Spleen (tissue), 11 donors: ENCODE data around the gene TOM1L2. TPM values are rescaled to one million over a fixed set of nuclear protein-coding genes. Genes with fewer than 3 reads are reported as not detected.

ENCODE experiments used
- DNase-seq: peaks from one replicate; pipeline ENCODE4 v3.0.0-alpha.2; 2020
- H3K27ac ChIP-seq, 8 donors: fragments of 200-600 bp; sonication (generic) in 7 of 8; 1 replicate in 4 of 8; 2 replicates in 4 of 8; pipeline versions ENCODE4 v1.5.0 to v1.8.0; 2016 to 2021; ENCODE audit warnings: inconsistent platforms in 4 of 8, mild to moderate bottlenecking in 4 of 8, moderate library complexity in 1 of 8
- H3K27me3 ChIP-seq, 7 donors: fragments of 200-600 bp; sonication (generic) in 6 of 7; replicated peaks in 1 of 7; 1 replicate in 4 of 7; 2 replicates in 3 of 7; pipeline versions ENCODE4 v1.5.0 to v1.8.0; 2016 to 2021; ENCODE audit warnings: inconsistent platforms in 3 of 7, mild to moderate bottlenecking in 1 of 7
- H3K36me3 ChIP-seq, 6 donors: fragments of 200-600 bp; sonication (generic) in 5 of 6; 1 replicate in 4 of 6; 2 replicates in 2 of 6; pipeline versions ENCODE4 v1.5.0 to v1.8.0; 2016 to 2021; ENCODE audit warnings: inconsistent platforms in 2 of 6
- H3K4me1 ChIP-seq, 6 donors: fragments of 200-600 bp; sonication (generic) in 5 of 6; 1 replicate in 3 of 6; 2 replicates in 3 of 6; pipeline versions ENCODE4 v1.5.0 to v1.8.0; 2016 to 2021; ENCODE audit warnings: inconsistent platforms in 3 of 6
- H3K4me3 ChIP-seq, 8 donors: fragments of 200-600 bp; sonication (generic) in 7 of 8; 1 replicate in 4 of 8; 2 replicates in 4 of 8; pipeline versions ENCODE4 v1.5.0 to v1.8.0; 2016 to 2021; ENCODE audit warnings: inconsistent platforms in 4 of 8, mild to moderate bottlenecking in 4 of 8, moderate library complexity in 2 of 8
- H3K9me3 ChIP-seq, 8 donors: fragments of 200-600 bp; sonication (generic) in 7 of 8; 1 replicate in 4 of 8; 2 replicates in 4 of 8; pipeline versions ENCODE4 v1.5.0 to v1.8.0; 2016 to 2021; ENCODE audit warnings: inconsistent platforms in 4 of 8
- CTCF ChIP-seq, 11 experiments: fragments of 200-600 bp in 7 of 11; fragments of 450-650 bp in 4 of 11; sonication (generic) in 4 of 11; IDR thresholded peaks in 8 of 11; conservative IDR thresholded peaks in 3 of 11; 1 replicate in 7 of 11; 2 replicates in 4 of 11; pipeline versions ENCODE4 v1.4.0 to v1.8.0; 2016 to 2021; ENCODE audit warnings: antibody characterized with exemption in 11 of 11, inconsistent platforms in 4 of 11, mild to moderate bottlenecking in 1 of 11
- POLR2A ChIP-seq, 3 donors: fragments of 450-650 bp; IDR thresholded peaks; one replicate each; pipeline ENCODE4 v1.5.1; 2017; ENCODE audit warnings: antibody characterized with exemption in 3 of 3, mild to moderate bottlenecking in 1 of 3
- POLR2AphosphoS5 ChIP-seq, 3 donors: sonication (generic); formaldehyde crosslinking; IDR thresholded peaks; one replicate each; pipeline ENCODE4 v1.5.1; 2017; ENCODE audit warnings: antibody characterized with exemption in 3 of 3
- WGBS, 5 donors: extraction: QIAGEN DNeasy Blood & Tissue Kit in 3 of 5; methylation state at CpG; one replicate each; pipeline versions ENCODE4 v1.1.5 to v1.1.7; 2013 to 2018; 5-methylcytosine and 5-hydroxymethylcytosine counted together
- intact Hi-C: fragments of 100-400 bp; cut with DNase I; formaldehyde crosslinking; loops from one replicate; pipeline ENCODE4 v1.15.0; 2023; ENCODE audit warnings: low total_unique reads
- polyA plus RNA-seq, 3 donors: library from polyadenylated mRNA; stranded (reverse); fragments of 200-250 nt; gene quantifications; one replicate each; pipeline ENCODE4 v1.2.1, GENCODE V29; 2013
- total RNA-seq, 7 donors: library from RNA; depleted of rRNA in 3 of 7; stranded (reverse); fragments of >200 nt in 3 of 7; fragmentation: NEBNext Ultra II Directional in 4 of 7; extraction: Animal tissue kit (Norgen Biotek cat#: 25700) in 4 of 7; gene quantifications; one replicate each; pipeline versions ENCODE4 v1.1.0 to v1.2.1, GENCODE V29; 2016 to 2021
- donor health status: healthy with polysubstance abuse.
- donor health status: DM: no; HTN: no; CAD: no; lungs with moderate emphysema.
- donor health status: DM: no; HTN: no; CAD: no.
- donor health status: Bipolar disorder and iron deficiency.
- donor health status: healthy.
- donor health status: DM: no; HTN: no; CAD: no.
- donor health status: DM: yes; HTN: yes; CAD: no.

The TOM1L2 gene
- total and polyA plus RNA-seq, 10 donors = 5.3 to 82.6 (median 53.6) TPM

- no peaks in the 10 kb centered on the region for H3K9me3 ChIP-seq
- 75 to 90% (median 83%) methylated on average over 3 of the region's 3 CpGs for WGBS, 5 donors
- H3K4me1 ChIP-seq = peaks cover 10 to 37% (median 22%) of the 10 kb centered on the region in 6 donors
- H3K27ac ChIP-seq = no peak overlapping the region
- TF ChIP-seq POLR2AphosphoS5 (IDR thresholded peaks at IDR 0.05) = no peak
- no peak for TF ChIP-seq CTCF (IDR thresholded peaks at IDR 0.05 in 8 of 11, conservative IDR thresholded peaks at IDR 0.05 in 3 of 11)
- TF ChIP-seq POLR2A (IDR thresholded peaks at IDR 0.05) = no peak
- H3K27me3 ChIP-seq = no peaks in the 10 kb centered on the region
- H3K4me3 ChIP-seq = no peak overlapping the region
- DNase-seq = no peak
- peaks cover 0 to 12% (median 0%) of the 10 kb centered on the region in 6 donors for H3K36me3 ChIP-seq
- intact Hi-C loops = no loop called here
Observed at GRCh38 chr17:17954079-17954478, 18.1 kb downstream of the TOM1L2 start.

GRCh38 chr17:17952691-17953090 lies 19.5 kb downstream of the TOM1L2 start:
- TF ChIP-seq CTCF (IDR thresholded peaks at IDR 0.05 in 8 of 11, conservative IDR thresholded peaks at IDR 0.05 in 3 of 11) = no peak
- TF ChIP-seq POLR2AphosphoS5 (IDR thresholded peaks at IDR 0.05) = no peak
- no peak for TF ChIP-seq POLR2A (IDR thresholded peaks at IDR 0.05)
- intact Hi-C loops = no loop called here

GRCh38 chr17:17951524-17951923 lies 20.7 kb downstream of the TOM1L2 start:
- intact Hi-C loops = no loop called here
- DNase-seq = no peak

More at GRCh38 chr17:17952691-17953090, 19.5 kb downstream of the TOM1L2 start:
- Histone ChIP-seq H3K27me3 (no peaks in the 10 kb centered on the region), H3K36me3 (peaks cover 0 to 12% (median 0%) of the 10 kb centered on the region in 6 donors), H3K9me3 (no peaks in the 10 kb centered on the region), H3K4me1 (peaks cover 0 to 23% (median 9%) of the 10 kb centered on the region in 6 donors), H3K27ac (no peak overlapping the region), H3K4me3 (no peak overlapping the region)
- no peak for DNase-seq
- 90 to 100% (median 95%) methylated on average over 3 of the region's 3 CpGs for WGBS, 5 donors

GRCh38 chr17:17950806-17951205 lies 21.4 kb downstream of the TOM1L2 start:
- intact Hi-C loops = no loop called here

More at GRCh38 chr17:17951524-17951923, 20.7 kb downstream of the TOM1L2 start:
- TF ChIP-seq POLR2AphosphoS5 (IDR thresholded peaks at IDR 0.05) = no peak
- H3K4me3 ChIP-seq = no peak overlapping the region
- no peaks in the 10 kb centered on the region for H3K9me3 ChIP-seq
- WGBS, 5 donors = 80 to 93% (median 84%) methylated on average over 5 of the region's 5 CpGs
- no peak overlapping the region for H3K27ac ChIP-seq
- peaks cover 0 to 12% (median 2%) of the 10 kb centered on the region in 6 donors for H3K4me1 ChIP-seq
- H3K27me3 ChIP-seq = no peaks in the 10 kb centered on the region
- H3K36me3 ChIP-seq = peaks cover 0 to 12% (median 0%) of the 10 kb centered on the region in 6 donors

More at GRCh38 chr17:17950806-17951205, 21.4 kb downstream of the TOM1L2 start:
- no peak overlapping the region for H3K27ac ChIP-seq
- TF ChIP-seq CTCF (IDR thresholded peaks at IDR 0.05 in 8 of 11, conservative IDR thresholded peaks at IDR 0.05 in 3 of 11) (no peak), POLR2AphosphoS5 (IDR thresholded peaks at IDR 0.05) (no peak), POLR2A (IDR thresholded peaks at IDR 0.05) (no peak)
- WGBS, 5 donors = 86 to 100% (median 100%) methylated on average over 1 of the region's 1 CpG
- no peak for DNase-seq
- H3K27me3 ChIP-seq = no peaks in the 10 kb centered on the region
- no peaks in the 10 kb centered on the region for H3K9me3 ChIP-seq
- no peak overlapping the region for H3K4me3 ChIP-seq
- peaks cover 0 to 11% (median 0%) of the 10 kb centered on the region in 6 donors for H3K36me3 ChIP-seq
- peaks cover 0 to 12% (median 2%) of the 10 kb centered on the region in 6 donors for H3K4me1 ChIP-seq
